GM19452 (cell line): ENCODE results near the gene THUMPD1.
A peak's percentile ranks its signal among the peaks of the same experiment; 100 is the strongest.
"Not testable (repeated sequence)": the region's sequence is repeated elsewhere in the genome, so short reads cannot be mapped to it uniquely, and the experiment has no call there.

Experiments used
- ATAC-seq: cut with Tn5 transposase; IDR thresholded peaks from one replicate; pipeline ENCODE4 v1.9.1; 2021; ENCODE audit not compliant: unreplicated experiment

Gene THUMPD1

GRCh38 chr16:20750558-20750957, 8.9 kb upstream of the THUMPD1 start:
- ATAC-seq, result no peak

- ATAC-seq, result no peak
Observed at GRCh38 chr16:20749474-20749873, 7.9 kb upstream of the THUMPD1 start.

- ATAC-seq, result no peak
Observed at GRCh38 chr16:20747030-20747816, 5.6 kb upstream of the THUMPD1 start.

GRCh38 chr16:20746461-20746860, 4.8 kb upstream of the THUMPD1 start:
- ATAC-seq, result no peak

GRCh38 chr16:20744922-20745440, 3.4 kb upstream of the THUMPD1 start:
- ATAC-seq, result no peak

GRCh38 chr16:20743591-20743990, 2.0 kb upstream of the THUMPD1 start:
- no peak for ATAC-seq

GRCh38 chr16:20740901-20741521, 607 bp downstream of the THUMPD1 start:
- peak; percentile 81 for ATAC-seq

- ATAC-seq, result no peak
Observed at GRCh38 chr16:20740007-20740883, 1.4 kb downstream of the THUMPD1 start.

- ATAC-seq, result no peak
Observed at GRCh38 chr16:20735490-20735889, 6.1 kb downstream of the THUMPD1 start.

GRCh38 chr16:20734782-20735181, 6.8 kb downstream of the THUMPD1 start:
- no peak for ATAC-seq

- ATAC-seq, result no peak
Observed at GRCh38 chr16:20734056-20734455, 7.6 kb downstream of the THUMPD1 start.

- no peak for ATAC-seq
Observed at GRCh38 chr16:20729141-20729540, 12.5 kb downstream of the THUMPD1 start.

GRCh38 chr16:20727181-20727580, 14.4 kb downstream of the THUMPD1 start:
- ATAC-seq, result no peak

GRCh38 chr16:20726661-20727060, 15.0 kb downstream of the THUMPD1 start:
- ATAC-seq, result no peak

- ATAC-seq, result no peak
Observed at GRCh38 chr16:20720251-20720650, 21.4 kb downstream of the THUMPD1 start.

GRCh38 chr16:20717718-20718117, 23.9 kb downstream of the THUMPD1 start:
- not testable (repeated sequence) for ATAC-seq

GRCh38 chr16:20711277-20711911, 30.2 kb downstream of the THUMPD1 start:
- ATAC-seq, result no peak

GRCh38 chr16:20708129-20708528, 33.5 kb downstream of the THUMPD1 start:
- ATAC-seq, result not testable (repeated sequence)

GRCh38 chr16:20707461-20707860, 34.2 kb downstream of the THUMPD1 start:
- no peak for ATAC-seq

- not testable (repeated sequence) for ATAC-seq
Observed at GRCh38 chr16:20705972-20706371, 35.6 kb downstream of the THUMPD1 start.

- no peak for ATAC-seq
Observed at GRCh38 chr16:20704281-20704680, 37.3 kb downstream of the THUMPD1 start.
